WERI-Rb-1 (cell line): Measurements from ENCODE around the gene BARHL1.

Experiments used
- DNase-seq: peaks from one replicate; pipeline ENCODE4 v3.0.0-alpha.2; 2020
- H3K27ac ChIP-seq: fragments of 250-450 bp; sonication (Bioruptor Pico); 2 replicates; pipeline ENCODE4 v1.5.1; 2020; ENCODE audit warnings: mild to moderate bottlenecking, moderate library complexity
- H3K27me3 ChIP-seq: fragments of 250-450 bp; sonication (Bioruptor Pico); 2 replicates; pipeline ENCODE4 v1.5.1; 2021; ENCODE audit warnings: mild to moderate bottlenecking, low read depth, moderate library complexity; ENCODE audit not compliant: insufficient read depth, severe bottlenecking
- H3K36me3 ChIP-seq: fragments of 250-450 bp; sonication (Bioruptor Pico); 2 replicates; pipeline ENCODE4 v1.5.1; 2020; ENCODE audit warnings: mild to moderate bottlenecking, moderate library complexity
- H3K4me3 ChIP-seq: 2 replicates; pipeline ENCODE4 v1.5.1; 2011; ENCODE audit warnings: low read depth, mild to moderate bottlenecking, control low read depth, low read length
- H3K9me3 ChIP-seq: fragments of 250-450 bp; sonication (Bioruptor Pico); 2 replicates; pipeline ENCODE4 v1.5.1; 2021; ENCODE audit warnings: mild to moderate bottlenecking, moderate library complexity; ENCODE audit not compliant: severe bottlenecking
- TF ChIP-seq, protein P1 (sequence below): IDR thresholded peaks from 2 replicates; pipeline ENCODE4 v1.5.1; 2011; ENCODE audit warnings: low read depth, mild to moderate bottlenecking, control low read depth, inconsistent platforms, low read length

The BARHL1 gene

DNA sequence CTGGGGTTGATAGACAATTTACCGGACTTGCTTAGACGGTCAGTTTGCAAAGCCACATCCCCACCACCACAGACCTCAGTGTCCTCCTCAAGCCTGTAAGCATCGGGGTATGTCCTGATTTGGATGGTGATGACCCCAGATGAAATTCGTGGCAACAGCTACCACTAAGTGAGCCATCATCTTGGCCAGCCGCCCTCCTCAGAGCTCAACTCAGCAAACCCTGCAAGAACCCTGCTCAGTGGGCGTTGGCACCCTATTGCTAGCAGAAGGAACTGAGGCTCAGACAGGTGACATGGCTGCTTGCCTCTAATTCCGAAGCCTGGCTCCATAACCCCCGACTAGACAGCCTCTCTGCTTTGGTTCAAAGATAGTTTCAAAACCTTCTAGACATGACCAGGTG, 41.4 kb upstream of the BARHL1 start:
- H3K27ac ChIP-seq = no peak overlapping the region
- no peaks in the 10 kb centered on the region for H3K36me3 ChIP-seq
- TF ChIP-seq, protein P1, sequence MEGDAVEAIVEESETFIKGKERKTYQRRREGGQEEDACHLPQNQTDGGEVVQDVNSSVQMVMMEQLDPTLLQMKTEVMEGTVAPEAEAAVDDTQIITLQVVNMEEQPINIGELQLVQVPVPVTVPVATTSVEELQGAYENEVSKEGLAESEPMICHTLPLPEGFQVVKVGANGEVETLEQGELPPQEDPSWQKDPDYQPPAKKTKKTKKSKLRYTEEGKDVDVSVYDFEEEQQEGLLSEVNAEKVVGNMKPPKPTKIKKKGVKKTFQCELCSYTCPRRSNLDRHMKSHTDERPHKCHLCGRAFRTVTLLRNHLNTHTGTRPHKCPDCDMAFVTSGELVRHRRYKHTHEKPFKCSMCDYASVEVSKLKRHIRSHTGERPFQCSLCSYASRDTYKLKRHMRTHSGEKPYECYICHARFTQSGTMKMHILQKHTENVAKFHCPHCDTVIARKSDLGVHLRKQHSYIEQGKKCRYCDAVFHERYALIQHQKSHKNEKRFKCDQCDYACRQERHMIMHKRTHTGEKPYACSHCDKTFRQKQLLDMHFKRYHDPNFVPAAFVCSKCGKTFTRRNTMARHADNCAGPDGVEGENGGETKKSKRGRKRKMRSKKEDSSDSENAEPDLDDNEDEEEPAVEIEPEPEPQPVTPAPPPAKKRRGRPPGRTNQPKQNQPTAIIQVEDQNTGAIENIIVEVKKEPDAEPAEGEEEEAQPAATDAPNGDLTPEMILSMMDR = no peak
- no peaks in the 10 kb centered on the region for H3K27me3 ChIP-seq
- no peak for DNase-seq
- no peaks in the 10 kb centered on the region for H3K9me3 ChIP-seq
- no peak overlapping the region for H3K4me3 ChIP-seq

DNA sequence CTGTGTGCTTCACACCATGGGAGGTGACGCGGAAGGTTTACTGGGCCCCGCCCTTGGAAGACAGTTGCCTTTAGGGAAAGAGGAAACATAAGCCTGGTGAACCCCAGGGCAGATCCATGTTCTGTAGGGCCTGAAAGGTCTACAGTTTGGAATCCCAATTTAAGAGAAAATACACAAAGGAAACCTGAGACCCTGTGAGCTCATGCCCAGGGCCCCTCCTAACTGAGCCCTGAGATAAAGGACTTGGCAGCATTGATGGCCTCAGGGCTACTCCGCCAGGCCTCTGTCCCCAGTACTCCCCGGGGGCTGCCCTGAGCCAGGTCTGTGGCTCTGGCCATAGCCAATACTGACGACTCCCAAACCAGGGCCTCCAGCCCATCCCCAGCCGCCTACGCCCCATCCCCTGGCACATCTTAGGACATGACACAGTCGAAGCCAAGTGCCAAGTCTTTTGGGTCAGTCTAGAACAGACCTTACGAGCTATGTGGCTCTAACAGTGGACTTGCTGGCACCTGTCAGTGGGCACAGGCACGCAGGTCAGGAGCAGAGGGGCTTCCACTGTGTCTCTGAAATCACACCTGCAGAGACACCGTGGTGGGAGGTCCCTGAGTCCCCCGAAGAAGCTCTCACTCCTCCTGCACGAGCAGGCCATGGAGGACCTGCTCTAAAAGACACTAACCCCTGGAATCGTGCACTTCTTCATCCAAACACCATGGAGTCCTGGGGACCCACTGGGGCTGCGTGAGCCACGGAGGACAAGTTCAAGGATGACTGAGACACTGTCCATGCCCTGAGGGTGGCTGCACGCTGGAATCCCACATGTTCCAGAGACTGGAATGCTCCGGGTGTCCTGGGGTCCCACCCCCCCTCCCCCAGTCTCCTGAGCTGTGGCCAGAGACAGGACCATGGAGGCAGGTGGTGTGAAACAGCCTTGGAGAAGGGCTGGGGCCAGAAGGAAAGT, 40.3 kb upstream of the BARHL1 start:
- H3K27ac ChIP-seq = no peak overlapping the region
- H3K9me3 ChIP-seq = no peaks in the 10 kb centered on the region
- no peak for DNase-seq
- no peaks in the 10 kb centered on the region for H3K27me3 ChIP-seq
- H3K4me3 ChIP-seq = no peak overlapping the region
- H3K36me3 ChIP-seq = no peaks in the 10 kb centered on the region
- TF ChIP-seq, protein P1 = no peak

DNA sequence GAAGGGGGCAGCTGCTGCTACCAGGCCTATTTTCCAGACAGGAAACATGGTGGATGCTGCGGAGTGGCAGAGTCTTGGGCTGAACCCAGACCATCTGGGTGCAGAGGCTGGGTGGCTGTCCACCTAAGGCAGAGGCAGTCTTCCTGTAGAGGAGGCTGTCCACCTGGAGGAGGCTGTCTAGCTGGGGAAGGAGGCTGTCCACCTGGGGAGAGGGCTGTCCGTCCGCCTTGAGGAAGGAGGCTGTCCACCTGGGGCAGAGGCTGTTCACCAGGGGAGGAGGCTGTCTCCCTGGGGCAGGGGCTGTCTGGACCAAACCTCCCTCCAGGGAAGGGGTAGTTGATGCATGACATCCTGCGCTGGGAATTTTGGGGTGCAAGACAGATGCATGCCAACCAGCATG, 39.2 kb upstream of the BARHL1 start:
- TF ChIP-seq, protein P1 = no peak
- no peaks in the 10 kb centered on the region for H3K9me3 ChIP-seq
- H3K4me3 ChIP-seq = no peak overlapping the region
- H3K27ac ChIP-seq = no peak overlapping the region
- no peak for DNase-seq
- no peaks in the 10 kb centered on the region for H3K36me3 ChIP-seq
- no peaks in the 10 kb centered on the region for H3K27me3 ChIP-seq

DNA sequence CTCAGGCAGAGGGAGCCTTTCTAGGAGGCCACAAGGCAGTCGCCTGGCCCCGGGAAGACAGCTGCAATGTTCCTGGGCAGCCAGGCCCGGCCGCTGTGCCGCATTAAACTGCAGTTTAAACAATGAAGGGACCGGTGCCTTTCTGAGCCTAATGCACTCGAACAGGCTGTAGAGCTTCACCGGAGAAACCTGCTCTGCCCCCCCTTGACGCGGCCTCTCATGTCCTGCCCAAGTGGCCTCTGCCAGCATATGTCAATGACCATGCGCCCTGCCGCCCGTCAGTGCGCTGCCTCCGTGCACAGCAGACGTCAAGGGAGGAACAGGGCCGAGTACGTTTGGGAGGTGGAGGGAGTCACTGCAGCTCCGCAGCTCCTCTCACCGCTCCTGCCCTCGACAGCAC, 38.4 kb upstream of the BARHL1 start:
- no peaks in the 10 kb centered on the region for H3K9me3 ChIP-seq
- no peaks in the 10 kb centered on the region for H3K36me3 ChIP-seq
- no peaks in the 10 kb centered on the region for H3K27me3 ChIP-seq
- TF ChIP-seq, protein P1 = no peak
- H3K4me3 ChIP-seq = no peak overlapping the region
- DNase-seq = no peak
- H3K27ac ChIP-seq = peak overlapping the region; percentile 25; the same call in 1 of the 2 replicates

DNA sequence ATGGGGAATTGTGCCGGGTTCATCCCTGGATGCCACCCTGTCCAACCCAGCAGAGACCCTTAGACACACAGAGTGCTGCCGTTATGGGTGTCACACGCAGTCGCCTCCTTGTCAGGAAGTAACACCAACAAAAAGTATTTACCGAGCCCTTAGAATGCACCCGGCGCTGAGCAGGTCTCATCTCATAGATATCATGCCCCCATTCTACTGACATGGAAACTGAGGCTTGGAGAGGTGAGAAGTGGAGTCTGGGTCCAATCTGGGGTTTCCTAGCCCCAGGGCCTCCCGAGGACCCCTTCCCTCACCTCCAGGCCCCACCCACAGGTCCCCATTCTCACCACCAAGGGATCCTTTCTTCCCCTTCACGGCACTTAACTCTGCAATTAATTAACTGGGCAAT, 36.8 kb upstream of the BARHL1 start:
- no peaks in the 10 kb centered on the region for H3K9me3 ChIP-seq
- no peaks in the 10 kb centered on the region for H3K27me3 ChIP-seq
- peak overlapping the region; percentile 58 for H3K27ac ChIP-seq
- H3K36me3 ChIP-seq = no peaks in the 10 kb centered on the region
- TF ChIP-seq, protein P1 = no peak
- no peak for DNase-seq
- H3K4me3 ChIP-seq = peak overlapping the region; percentile 34; the same call in 1 of the 2 replicates
